ENCODE data around the gene DOK6. TPM values are rescaled to one million over a fixed set of nuclear protein-coding genes. Genes with fewer than 3 reads are reported as not detected.

Gene DOK6
- total and polyA plus RNA-seq, 2 of the 13 experiments (the other 11 are each of a cell fraction or from before 2014, with no cell fraction given), result 17.0 to 17.2 TPM

- DNase-seq (ENCODE audit: low spot score) (no peak), ATAC-seq (no peak), FAIRE-seq (no peak)
- H3K4me1 ChIP-seq (ENCODE audit: insufficient read depth, low read length), result peaks cover 9% of the 10 kb centered on the region
- intact Hi-C loops (cut with micrococcal nuclease; ENCODE audit: unreplicated experiment) (no loop called here), in situ Hi-C loops (cut with HindIII; ENCODE audit: extremely low pct_ligation_motif_present, low pct_unique_long_range_greater_than_20kb) (no loop called here)
- H2AFZ ChIP-seq (ENCODE audit: low read length), result no peak overlapping the region
- no peaks in the 10 kb centered on the region for H3K27me3 ChIP-seq (ENCODE audit: control insufficient read depth in 1 of 2, insufficient read depth in 2 of 2, low read length in 2 of 2)
- WGBS (ENCODE audit: low lambda C conversion rate), result 81% methylated on average over 2 of the region's 2 CpGs
- H3K9me3 ChIP-seq (ENCODE audit: low read length), result no peaks in the 10 kb centered on the region
- no TSS peak for BruUV-seq (replicated peaks)
- H3K36me3 ChIP-seq (replicated peaks in 1 of 2; ENCODE audit: control insufficient read depth in 1 of 2, insufficient read depth in 2 of 2, low read length in 2 of 2), result no peaks in the 10 kb centered on the region
- no peak overlapping the region for H3K9ac ChIP-seq (ENCODE audit: insufficient read depth, low read depth, low read length)
- ChIA-PET CTCF (ENCODE audit: low intra/inter-chr PET ratio, low total read pairs) (no interaction called here), POLR2A (no interaction called here)
- no peak overlapping the region for H3K27ac ChIP-seq (ENCODE audit: extremely low read length, insufficient read depth, low read length)
- H4K20me1 ChIP-seq (ENCODE audit: insufficient read depth, low read length), result no peaks in the 10 kb centered on the region
- H3K4me2 ChIP-seq (ENCODE audit: low read depth, low read length), result no peak overlapping the region
- no peaks in the 10 kb centered on the region for H3K79me2 ChIP-seq (ENCODE audit: insufficient read depth, low read length)
- no peak overlapping the region for H3K4me3 ChIP-seq (replicated peaks in 1 of 3; ENCODE audit: insufficient read depth in 1 of 3, low read depth in 2 of 3, low read length in 3 of 3)
- TF ChIP-seq ZNF282 (IDR thresholded peaks at IDR 0.05; ENCODE audit: partially characterized antibody) (no peak), MYNN (CRISPR knock-in tag; IDR thresholded peaks at IDR 0.05; ENCODE audit: low read depth) (no peak), HOXA5 (CRISPR knock-in tag; IDR thresholded peaks at IDR 0.05) (no peak), ZNF503 (CRISPR knock-in tag; IDR thresholded peaks at IDR 0.05) (no peak), RBM39 (IDR thresholded peaks at IDR 0.05; ENCODE audit: low read depth, low read length, poor library complexity, severe bottlenecking) (no peak), ZSCAN31 (CRISPR knock-in tag; IDR thresholded peaks at IDR 0.05; ENCODE audit: low read depth) (no peak), HMGXB3 (CRISPR knock-in tag; IDR thresholded peaks at IDR 0.05; ENCODE audit: borderline replicate concordance) (no peak), DDIT3 (CRISPR knock-in tag; IDR thresholded peaks at IDR 0.05) (no peak)
- TF ChIP-seq, protein P1, sequence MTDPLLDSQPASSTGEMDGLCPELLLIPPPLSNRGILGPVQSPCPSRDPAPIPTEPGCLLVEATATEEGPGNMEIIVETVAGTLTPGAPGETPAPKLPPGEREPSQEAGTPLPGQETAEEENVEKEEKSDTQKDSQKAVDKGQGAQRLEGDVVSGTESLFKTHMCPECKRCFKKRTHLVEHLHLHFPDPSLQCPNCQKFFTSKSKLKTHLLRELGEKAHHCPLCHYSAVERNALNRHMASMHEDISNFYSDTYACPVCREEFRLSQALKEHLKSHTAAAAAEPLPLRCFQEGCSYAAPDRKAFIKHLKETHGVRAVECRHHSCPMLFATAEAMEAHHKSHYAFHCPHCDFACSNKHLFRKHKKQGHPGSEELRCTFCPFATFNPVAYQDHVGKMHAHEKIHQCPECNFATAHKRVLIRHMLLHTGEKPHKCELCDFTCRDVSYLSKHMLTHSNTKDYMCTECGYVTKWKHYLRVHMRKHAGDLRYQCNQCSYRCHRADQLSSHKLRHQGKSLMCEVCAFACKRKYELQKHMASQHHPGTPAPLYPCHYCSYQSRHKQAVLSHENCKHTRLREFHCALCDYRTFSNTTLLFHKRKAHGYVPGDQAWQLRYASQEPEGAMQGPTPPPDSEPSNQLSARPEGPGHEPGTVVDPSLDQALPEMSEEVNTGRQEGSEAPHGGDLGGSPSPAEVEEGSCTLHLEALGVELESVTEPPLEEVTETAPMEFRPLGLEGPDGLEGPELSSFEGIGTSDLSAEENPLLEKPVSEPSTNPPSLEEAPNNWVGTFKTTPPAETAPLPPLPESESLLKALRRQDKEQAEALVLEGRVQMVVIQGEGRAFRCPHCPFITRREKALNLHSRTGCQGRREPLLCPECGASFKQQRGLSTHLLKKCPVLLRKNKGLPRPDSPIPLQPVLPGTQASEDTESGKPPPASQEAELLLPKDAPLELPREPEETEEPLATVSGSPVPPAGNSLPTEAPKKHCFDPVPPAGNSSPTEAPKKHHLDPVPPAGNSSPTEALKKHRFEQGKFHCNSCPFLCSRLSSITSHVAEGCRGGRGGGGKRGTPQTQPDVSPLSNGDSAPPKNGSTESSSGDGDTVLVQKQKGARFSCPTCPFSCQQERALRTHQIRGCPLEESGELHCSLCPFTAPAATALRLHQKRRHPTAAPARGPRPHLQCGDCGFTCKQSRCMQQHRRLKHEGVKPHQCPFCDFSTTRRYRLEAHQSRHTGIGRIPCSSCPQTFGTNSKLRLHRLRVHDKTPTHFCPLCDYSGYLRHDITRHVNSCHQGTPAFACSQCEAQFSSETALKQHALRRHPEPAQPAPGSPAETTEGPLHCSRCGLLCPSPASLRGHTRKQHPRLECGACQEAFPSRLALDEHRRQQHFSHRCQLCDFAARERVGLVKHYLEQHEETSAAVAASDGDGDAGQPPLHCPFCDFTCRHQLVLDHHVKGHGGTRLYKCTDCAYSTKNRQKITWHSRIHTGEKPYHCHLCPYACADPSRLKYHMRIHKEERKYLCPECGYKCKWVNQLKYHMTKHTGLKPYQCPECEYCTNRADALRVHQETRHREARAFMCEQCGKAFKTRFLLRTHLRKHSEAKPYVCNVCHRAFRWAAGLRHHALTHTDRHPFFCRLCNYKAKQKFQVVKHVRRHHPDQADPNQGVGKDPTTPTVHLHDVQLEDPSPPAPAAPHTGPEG (CRISPR knock-in tag; IDR thresholded peaks at IDR 0.05), result no peak
- TF ChIP-seq, protein P2, sequence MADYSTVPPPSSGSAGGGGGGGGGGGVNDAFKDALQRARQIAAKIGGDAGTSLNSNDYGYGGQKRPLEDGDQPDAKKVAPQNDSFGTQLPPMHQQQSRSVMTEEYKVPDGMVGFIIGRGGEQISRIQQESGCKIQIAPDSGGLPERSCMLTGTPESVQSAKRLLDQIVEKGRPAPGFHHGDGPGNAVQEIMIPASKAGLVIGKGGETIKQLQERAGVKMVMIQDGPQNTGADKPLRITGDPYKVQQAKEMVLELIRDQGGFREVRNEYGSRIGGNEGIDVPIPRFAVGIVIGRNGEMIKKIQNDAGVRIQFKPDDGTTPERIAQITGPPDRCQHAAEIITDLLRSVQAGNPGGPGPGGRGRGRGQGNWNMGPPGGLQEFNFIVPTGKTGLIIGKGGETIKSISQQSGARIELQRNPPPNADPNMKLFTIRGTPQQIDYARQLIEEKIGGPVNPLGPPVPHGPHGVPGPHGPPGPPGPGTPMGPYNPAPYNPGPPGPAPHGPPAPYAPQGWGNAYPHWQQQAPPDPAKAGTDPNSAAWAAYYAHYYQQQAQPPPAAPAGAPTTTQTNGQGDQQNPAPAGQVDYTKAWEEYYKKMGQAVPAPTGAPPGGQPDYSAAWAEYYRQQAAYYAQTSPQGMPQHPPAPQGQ (CRISPR knock-in tag; IDR thresholded peaks at IDR 0.05; ENCODE audit: borderline replicate concordance), result no peak
Measured at GRCh38 chr18:69684789-69685188, 284.1 kb downstream of the DOK6 start.
